Measurements from ENCODE around the gene GSK3A. TPM values are rescaled to one million over a fixed set of nuclear protein-coding genes. Genes with fewer than 3 reads are reported as not detected.

GSK3A gene
- total and polyA plus RNA-seq, 2 of the 4 experiments (the other 2 are of a cell fraction), result 8.1 to 43.3 TPM

GRCh38 chr19:42207767-42208271 is 34.6 kb downstream of the GSK3A start:
- Histone ChIP-seq H2AK5ac (ENCODE audit: low read depth, low read length) (peak overlapping the region; percentile 94), H3K14ac (replicated peaks; ENCODE audit: low read depth, low read length) (peak overlapping the region; percentile 93), H3K79me1 (ENCODE audit: low read depth in 1 of 2, low read length in 2 of 2) (peaks cover 17 to 86% of the 10 kb centered on the region in 2 experiments), H2BK15ac (ENCODE audit: low read depth, low read length) (peak overlapping the region; percentile 91; the same call in 2 of the 3 replicates), H4K5ac (ENCODE audit: low read depth, low read length) (no peak overlapping the region; the same call in 1 of the 2 replicates), H3K27me3 (ENCODE audit: control insufficient read depth, insufficient read depth, low read length) (no peaks in the 10 kb centered on the region), H3K36me3 (ENCODE audit: control insufficient read depth, insufficient read depth, low read length) (peaks cover 40% of the 10 kb centered on the region), H4K91ac (ENCODE audit: insufficient read depth, low read depth, low read length) (peak overlapping the region; percentile 92), H3K9me1 (ENCODE audit: insufficient read depth, low read length) (peaks cover 33% of the 10 kb centered on the region), H3K9ac (ENCODE audit: low read depth, low read length) (no peak overlapping the region), H4K20me1 (ENCODE audit: insufficient read depth, low read length) (no peaks in the 10 kb centered on the region; the same call in none of the 2 replicates), H4K8ac (ENCODE audit: low read depth in 2 of 2, low read length in 2 of 2) (peak overlapping the region; percentile 21 to 90), H2BK120ac (ENCODE audit: low read depth, low read length) (peak overlapping the region; percentile 98), H3K18ac (ENCODE audit: low read depth, low read length) (peak overlapping the region; percentile 72; the same call in 1 of the 2 replicates), H2BK20ac (ENCODE audit: low read depth, low read length) (peak overlapping the region; percentile 96), H2AK9ac (replicated peaks; ENCODE audit: low read depth, low read length, poor library complexity) (peak overlapping the region; percentile 94), H3K23ac (ENCODE audit: low read depth, low read length) (peak overlapping the region; percentile 97), H2AFZ (replicated peaks; ENCODE audit: low read length, poor library complexity) (peak overlapping the region; percentile 78), H3K9me3 (ENCODE audit: control insufficient read depth, insufficient read depth, low read length) (no peaks in the 10 kb centered on the region), H3K4me2 (ENCODE audit: low read depth, low read length) (peak overlapping the region; percentile 40; the same call in 1 of the 2 replicates), H3K4ac (ENCODE audit: low read depth, low read length) (peak overlapping the region; percentile 98), H3K4me1 (ENCODE audit: control insufficient read depth, insufficient read depth, low read length) (peaks cover 13% of the 10 kb centered on the region), H3K56ac (ENCODE audit: extremely low read depth, insufficient read depth, low read length) (peak overlapping the region; percentile 55; the same call in 1 of the 2 replicates), H3K27ac (ENCODE audit: insufficient read depth, low read length) (peak overlapping the region; percentile 65), H2BK5ac (ENCODE audit: low read depth, low read length, poor library complexity, severe bottlenecking) (peak overlapping the region; percentile 97), H3K4me3 (ENCODE audit: insufficient read depth, low read depth, low read length) (no peak overlapping the region)
- dilution Hi-C loops (cut with HindIII; ENCODE audit: low sequenced_read_pairs, unreplicated experiment), result no loop called here
- WGBS, 2 experiments (ENCODE audit: extremely low coverage in 2 of 2, insufficient read length in 1 of 2), result 7% methylated on average over 3 of the region's 6 CpGs; no CpG with 5 or more reads in 1 of the 2 experiments
- intact Hi-C loops (cut with micrococcal nuclease), result no loop called here
- DNase-seq (peak; percentile 89), ATAC-seq (ENCODE audit: low read depth) (peak; percentile 94)
- no TSS peak for BruUV-seq (replicated peaks)
- ChIA-PET CTCF (no interaction called here), POLR2A (ENCODE audit: unreplicated experiment) (interaction anchor here (0.5 kb wide), 1 partner anchor 20 kb away, joined by 3 read pairs; no protein-coding TSS in a partner anchor)
- TF ChIP-seq CTCF (conservative IDR thresholded peaks at IDR 0.05; ENCODE audit: low read depth, low read length) (no peak), MAZ (IDR thresholded peaks at IDR 0.05; ENCODE audit: borderline replicate concordance, low read depth, low read length) (peak; percentile 71; the same call in 1 of the 2 replicates), FOS (IDR thresholded peaks at IDR 0.05; ENCODE audit: low read depth, low read length) (peak; percentile 81), BHLHE40 (IDR thresholded peaks at IDR 0.05; ENCODE audit: low read depth, low read length) (0 out of 2 replicates have a peak, but pooled peaks have one; percentile 8), SMC3 (IDR thresholded peaks at IDR 0.05; ENCODE audit: low read depth, low read length) (no peak), CHD1 (IDR thresholded peaks at IDR 0.05; ENCODE audit: low read depth, low read length) (no peak)
- in situ Hi-C loops (cut with MboI; ENCODE audit: low sequenced_read_pairs), result no loop called here

All from IMR-90 (cell line).